Activated T-cell treated with anti-CD3 and anti-CD28 coated beads, Interleukin-2, amount 50 U/mL, for 24 hours (primary cell): ENCODE measurements around the gene PERCC1.

ENCODE experiments used
- DNase-seq: peaks from one replicate; pipeline ENCODE4 v3.0.0-alpha.2; 2020
- H3K27ac Mint-ChIP-seq: 2 replicates; pipeline ENCODE4 v1.8.0; 2020; ENCODE audit warnings: mild to moderate bottlenecking, mixed read lengths
- H3K27me3 Mint-ChIP-seq: 2 replicates; pipeline ENCODE4 v1.8.0; 2020; ENCODE audit warnings: mixed read lengths
- H3K36me3 Mint-ChIP-seq: 2 replicates; pipeline ENCODE4 v1.8.0; 2020; ENCODE audit warnings: low read depth, mixed read lengths
- H3K4me1 Mint-ChIP-seq: 2 replicates; pipeline ENCODE4 v1.8.0; 2020; ENCODE audit warnings: low read depth, mixed read lengths
- H3K4me3 Mint-ChIP-seq: 2 replicates; pipeline ENCODE4 v1.8.0; 2020; ENCODE audit warnings: mild to moderate bottlenecking, moderate library complexity, mixed read lengths
- H3K9me3 Mint-ChIP-seq: 2 replicates; pipeline ENCODE4 v1.8.0; 2020; ENCODE audit warnings: mixed read lengths

The PERCC1 gene

DNA sequence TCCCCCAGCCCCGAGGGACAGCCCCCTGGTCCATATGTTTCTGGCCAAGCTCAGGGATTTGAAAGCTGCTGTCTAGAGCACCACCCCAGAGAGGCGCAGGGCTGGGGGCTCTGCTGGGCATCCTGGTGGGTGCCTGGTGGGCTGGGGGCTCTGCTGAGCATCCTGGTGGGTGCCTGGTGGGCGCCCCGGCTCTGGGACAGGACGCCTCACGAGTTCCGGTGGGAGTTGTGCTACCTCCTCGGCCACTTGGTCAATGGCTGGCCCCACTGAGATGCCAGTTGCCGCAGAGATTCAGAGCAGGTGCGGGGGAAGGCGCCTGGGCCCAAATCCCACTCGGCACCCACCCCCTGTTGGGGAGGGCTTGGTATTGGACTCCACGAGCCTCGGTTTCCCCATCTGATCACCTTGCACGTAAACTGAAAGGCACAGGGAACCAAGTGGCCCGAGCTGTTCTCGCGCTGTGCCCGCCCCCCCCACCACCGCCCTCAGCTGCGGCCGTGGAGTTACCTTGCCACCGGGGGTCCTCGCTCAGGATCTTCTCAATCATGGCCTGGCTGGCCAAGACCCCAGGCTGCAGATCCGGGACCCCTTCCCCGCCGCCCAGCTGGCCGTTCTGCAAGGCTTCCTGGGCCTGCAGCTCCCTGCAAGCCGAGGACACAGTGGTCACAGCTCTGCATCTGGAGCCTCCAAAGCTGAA, 29.7 kb upstream of the PERCC1 start:
- no peak overlapping the region for H3K27ac Mint-ChIP-seq
- no peaks in the 10 kb centered on the region for H3K4me1 Mint-ChIP-seq
- DNase-seq: no peak
- H3K4me3 Mint-ChIP-seq: no peak overlapping the region
- H3K9me3 Mint-ChIP-seq: no peaks in the 10 kb centered on the region
- no peaks in the 10 kb centered on the region for H3K27me3 Mint-ChIP-seq
- H3K36me3 Mint-ChIP-seq: peaks cover 44% of the 10 kb centered on the region

DNA sequence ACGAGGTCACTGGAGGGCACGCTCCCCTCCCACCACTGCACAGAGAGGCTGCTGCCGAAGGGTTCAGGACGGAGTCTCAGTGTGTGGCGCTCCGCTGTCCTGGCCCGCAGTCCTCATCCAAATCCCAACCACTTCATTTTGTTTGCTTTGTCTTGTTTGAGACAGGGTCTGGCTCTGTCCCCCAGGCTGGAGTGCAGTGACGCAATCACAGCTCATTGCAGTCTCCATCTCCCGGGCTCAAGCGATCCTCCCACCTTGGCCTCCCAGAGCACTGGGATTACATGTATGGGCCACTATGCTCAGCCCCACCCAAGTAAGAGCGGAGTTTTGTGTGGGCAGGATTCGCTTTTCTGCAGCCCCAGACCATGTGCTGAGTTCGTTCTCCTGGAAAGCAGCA, 29.1 kb upstream of the PERCC1 start:
- H3K4me1 Mint-ChIP-seq: no peaks in the 10 kb centered on the region
- peaks cover 43% of the 10 kb centered on the region for H3K36me3 Mint-ChIP-seq
- no peak for DNase-seq
- no peaks in the 10 kb centered on the region for H3K9me3 Mint-ChIP-seq
- no peak overlapping the region for H3K4me3 Mint-ChIP-seq
- no peaks in the 10 kb centered on the region for H3K27me3 Mint-ChIP-seq
- no peak overlapping the region for H3K27ac Mint-ChIP-seq

DNA sequence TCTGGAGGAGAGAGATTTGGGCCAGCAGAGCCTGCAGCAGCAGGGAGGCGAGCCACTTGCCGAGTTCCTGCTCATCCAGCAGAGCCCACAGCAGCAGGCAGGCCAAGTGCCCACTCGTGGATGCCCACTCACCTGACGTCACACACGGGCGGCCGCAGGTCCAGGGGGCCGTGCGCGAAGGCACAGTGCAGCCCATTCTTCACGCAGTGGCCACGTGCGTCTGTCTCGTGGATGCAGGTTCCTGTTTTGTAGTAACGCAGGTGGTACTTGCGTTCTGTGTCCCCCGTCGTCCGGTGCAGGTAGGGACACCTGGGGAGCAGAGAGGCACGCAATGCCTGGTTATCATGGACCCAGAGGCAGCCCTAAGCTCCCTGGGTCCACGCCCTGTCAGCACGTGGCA, 27.8 kb upstream of the PERCC1 start:
- no peak for DNase-seq
- Mint-ChIP-seq H3K36me3 (peaks cover 43% of the 10 kb centered on the region), H3K4me1 (peaks cover 5% of the 10 kb centered on the region), H3K9me3 (no peaks in the 10 kb centered on the region), H3K4me3 (no peak overlapping the region), H3K27ac (no peak overlapping the region), H3K27me3 (no peaks in the 10 kb centered on the region)

DNA sequence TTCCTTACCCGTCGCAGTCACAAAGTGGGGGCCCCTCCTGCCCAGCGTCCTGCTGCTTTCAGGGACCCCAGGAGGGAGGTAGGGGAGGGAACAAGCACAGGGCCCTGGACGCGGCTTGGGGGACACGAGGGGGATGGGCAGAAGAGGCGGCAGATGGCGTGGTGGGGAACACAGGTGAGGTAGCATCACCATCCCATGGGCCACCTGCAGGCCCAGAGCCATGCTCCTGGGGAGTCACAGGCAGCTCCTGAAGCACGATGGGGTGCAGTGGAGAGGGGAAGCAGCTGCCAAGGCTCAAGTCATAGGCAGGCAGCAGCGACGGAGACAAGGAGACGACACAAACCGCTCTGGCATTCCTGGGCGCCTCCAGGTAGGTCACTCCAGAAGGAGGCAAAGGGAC, 27.1 kb upstream of the PERCC1 start:
- Mint-ChIP-seq H3K27ac (no peak overlapping the region), H3K4me1 (peaks cover 9% of the 10 kb centered on the region), H3K9me3 (no peaks in the 10 kb centered on the region), H3K4me3 (no peak overlapping the region), H3K36me3 (peaks cover 36% of the 10 kb centered on the region), H3K27me3 (no peaks in the 10 kb centered on the region)
- no peak for DNase-seq

DNA sequence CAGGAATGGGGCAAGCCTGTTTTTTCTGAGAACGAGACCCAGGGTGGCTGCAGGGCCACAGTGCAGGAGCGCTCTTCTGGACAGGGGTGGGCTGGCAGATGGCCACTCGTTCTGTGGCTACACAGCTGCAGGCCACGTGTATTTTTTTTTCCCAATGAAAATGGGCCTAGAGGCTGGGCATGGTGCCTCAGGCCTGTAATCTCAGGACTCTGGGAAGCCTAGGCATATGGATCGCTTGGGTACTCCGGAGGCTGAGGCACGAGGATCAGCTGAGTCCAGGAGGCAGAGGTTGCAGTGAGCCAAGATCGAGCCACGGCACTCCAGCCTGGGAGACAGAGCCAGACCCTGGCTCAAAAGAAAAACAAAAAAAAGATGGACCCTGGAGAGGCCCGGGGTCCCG, 23.1 kb upstream of the PERCC1 start:
- H3K27ac Mint-ChIP-seq: peak overlapping the region; percentile 79
- peaks cover 26% of the 10 kb centered on the region for H3K36me3 Mint-ChIP-seq
- H3K27me3 Mint-ChIP-seq: no peaks in the 10 kb centered on the region
- H3K9me3 Mint-ChIP-seq: no peaks in the 10 kb centered on the region
- H3K4me3 Mint-ChIP-seq: peak overlapping the region; percentile 77
- H3K4me1 Mint-ChIP-seq: peaks cover 28% of the 10 kb centered on the region
- no peak for DNase-seq

DNA sequence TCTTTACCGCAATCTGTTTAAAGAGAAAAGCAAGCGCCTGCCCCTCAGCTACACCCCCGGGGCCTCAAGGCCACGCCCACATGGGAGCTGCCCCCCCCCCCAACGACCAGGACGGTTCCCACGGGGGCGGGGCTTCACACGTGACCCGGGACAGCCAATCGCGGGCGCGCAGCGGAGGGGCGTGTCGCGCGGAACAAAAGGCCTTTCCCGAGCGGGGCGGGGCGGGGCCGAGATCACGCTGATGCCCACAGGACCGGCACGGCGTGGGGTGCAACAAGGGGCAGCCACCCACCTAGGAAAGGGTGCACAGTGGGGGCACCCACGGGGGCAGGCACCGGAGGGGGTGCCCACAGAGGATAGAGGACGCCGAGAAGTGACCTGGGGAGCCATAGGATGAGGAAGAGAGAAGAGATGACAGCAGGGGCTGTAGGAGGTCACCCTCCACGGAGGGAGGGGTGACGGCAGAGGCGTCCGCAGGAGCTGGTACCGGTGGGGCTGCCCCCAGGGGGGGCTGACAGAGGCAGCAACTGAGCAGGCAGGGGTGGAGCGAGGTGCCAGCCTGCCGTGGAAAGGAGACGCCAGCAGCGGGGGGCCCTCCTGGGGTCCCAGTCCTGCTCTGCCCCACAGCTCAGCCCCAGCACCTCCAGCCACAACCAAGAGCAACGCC, 22.6 kb upstream of the PERCC1 start:
- DNase-seq: peak; percentile 99
- peak overlapping the region; percentile 79 for H3K27ac Mint-ChIP-seq
- H3K4me3 Mint-ChIP-seq: peak overlapping the region; percentile 77
- H3K36me3 Mint-ChIP-seq: peaks cover 25% of the 10 kb centered on the region
- peaks cover 29% of the 10 kb centered on the region for H3K4me1 Mint-ChIP-seq
- H3K27me3 Mint-ChIP-seq: no peaks in the 10 kb centered on the region
- H3K9me3 Mint-ChIP-seq: no peaks in the 10 kb centered on the region

DNA sequence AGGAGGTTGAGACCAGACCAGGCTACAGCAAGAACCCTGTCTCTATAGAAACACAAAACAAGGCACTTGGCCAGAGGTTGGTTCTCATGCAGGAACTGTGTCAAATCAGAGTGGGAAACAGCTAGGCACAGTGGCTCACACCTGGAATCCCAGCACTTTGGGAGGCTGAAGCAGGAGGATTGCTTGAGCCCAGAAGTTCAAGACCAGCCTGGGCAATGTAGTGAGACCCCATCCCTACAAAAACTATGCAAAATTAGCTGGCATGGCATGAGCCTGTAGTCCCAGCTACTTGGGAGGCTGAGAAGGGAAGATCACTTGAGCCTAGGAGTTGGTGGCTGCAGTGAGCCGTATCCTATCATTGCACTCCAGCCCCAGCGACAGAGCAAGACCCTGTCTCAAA, 18.0 kb upstream of the PERCC1 start:
- peaks cover 40% of the 10 kb centered on the region for H3K4me1 Mint-ChIP-seq
- no peak for DNase-seq
- no peaks in the 10 kb centered on the region for H3K9me3 Mint-ChIP-seq
- peak overlapping the region; percentile 33 for H3K27ac Mint-ChIP-seq
- H3K27me3 Mint-ChIP-seq: no peaks in the 10 kb centered on the region
- peaks cover 28% of the 10 kb centered on the region for H3K36me3 Mint-ChIP-seq
- peak overlapping the region; percentile 83 for H3K4me3 Mint-ChIP-seq

DNA sequence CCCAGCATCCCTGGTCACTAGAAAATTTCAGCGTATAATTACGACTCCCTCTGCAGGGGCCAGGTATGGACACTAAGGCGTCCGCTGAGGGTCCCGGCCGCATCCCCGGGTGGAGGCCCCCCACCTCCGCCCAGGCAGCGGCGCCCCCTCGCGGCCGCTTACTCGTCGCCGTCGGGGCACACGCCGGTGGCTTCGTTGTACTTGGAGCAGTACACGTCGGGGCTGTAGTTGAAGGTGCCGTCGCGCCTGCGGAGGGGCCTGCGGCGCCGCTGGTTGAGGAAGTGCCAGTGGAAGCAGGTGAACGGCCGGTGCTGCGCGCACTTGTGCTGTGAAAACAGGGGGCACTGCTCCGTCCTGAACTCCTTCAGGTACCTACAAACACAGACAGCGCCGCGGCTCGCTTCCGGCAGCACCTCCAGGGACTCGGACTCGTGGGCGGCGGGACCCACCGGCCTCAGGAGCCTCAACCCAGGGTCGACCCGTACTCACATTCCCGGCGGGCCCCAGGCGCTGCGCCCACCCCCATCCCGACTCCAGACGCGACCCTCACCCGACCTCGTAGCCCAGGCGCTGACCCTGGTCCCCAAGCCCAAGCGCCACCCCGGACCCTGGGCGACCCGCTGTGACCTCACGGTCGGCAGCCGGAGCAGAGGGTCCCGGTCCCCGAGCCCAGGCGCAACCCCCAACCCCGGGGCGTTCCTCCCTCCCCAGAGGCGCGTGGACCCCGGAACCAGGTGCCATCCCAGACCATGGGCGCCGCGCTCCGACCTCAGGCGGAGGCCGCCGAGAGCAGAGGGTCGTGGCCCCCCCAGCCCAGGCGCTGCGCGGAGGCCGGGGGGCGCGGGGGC, 17.0 kb upstream of the PERCC1 start:
- H3K27ac Mint-ChIP-seq: peak overlapping the region; percentile 92
- H3K4me1 Mint-ChIP-seq: peaks cover 42% of the 10 kb centered on the region
- DNase-seq: peak; percentile 81
- H3K36me3 Mint-ChIP-seq: peaks cover 39% of the 10 kb centered on the region
- H3K9me3 Mint-ChIP-seq: no peaks in the 10 kb centered on the region
- H3K4me3 Mint-ChIP-seq: peak overlapping the region; percentile 83
- H3K27me3 Mint-ChIP-seq: no peaks in the 10 kb centered on the region

DNA sequence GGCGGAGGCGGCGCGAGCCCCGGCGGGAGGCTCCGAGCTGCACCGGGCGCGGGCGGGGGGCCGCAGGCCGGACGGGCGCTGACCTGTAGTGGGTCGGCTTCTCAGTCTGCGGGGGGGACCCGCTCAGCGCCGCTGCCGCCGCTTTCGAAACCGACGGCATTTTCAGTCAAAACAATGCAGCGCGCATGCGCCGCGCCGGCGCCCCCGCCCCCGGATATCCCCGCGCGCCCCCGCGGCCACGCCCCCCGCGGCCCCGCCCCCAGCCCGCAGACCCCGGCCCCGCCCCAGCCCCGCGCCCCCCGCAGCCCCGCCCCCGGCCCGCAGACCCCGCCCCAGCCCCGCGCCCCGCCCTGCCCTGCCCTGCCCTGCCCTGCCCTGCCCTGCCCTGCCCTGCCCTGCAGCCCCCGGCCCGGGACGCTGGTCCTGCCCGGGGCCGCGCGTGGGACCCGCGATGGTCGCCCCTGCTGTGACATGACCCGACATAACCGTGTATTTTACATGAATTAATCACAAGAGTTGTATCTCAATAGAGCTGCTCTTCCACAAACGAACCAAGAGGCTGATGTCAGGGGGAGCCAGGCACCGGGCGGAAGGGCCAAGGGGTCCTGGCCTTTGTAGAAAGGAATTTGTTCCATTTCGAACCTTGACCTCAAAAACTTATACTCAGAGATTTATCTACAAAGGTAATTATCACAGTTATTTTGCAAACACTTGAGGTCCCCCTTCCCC, 16.2 kb upstream of the PERCC1 start, which contains the start of gene UNKL:
Gene UNKL (minus strand): TSS at position 173 of the 729 bp plus-strand sequence. CDS start 13 bp downstream, at position 160.
- DNase-seq: peak; percentile 87
- peak within 1 kb of the TSS; percentile 92 for H3K27ac Mint-ChIP-seq
- peaks cover 43% of the 10 kb centered on the region for H3K4me1 Mint-ChIP-seq
- peak within 1 kb of the TSS; percentile 83 for H3K4me3 Mint-ChIP-seq
- no peaks in the 10 kb centered on the region for H3K27me3 Mint-ChIP-seq
- H3K9me3 Mint-ChIP-seq: no peaks in the 10 kb centered on the region
- peaks cover 45% of the 10 kb centered on the region for H3K36me3 Mint-ChIP-seq

DNA sequence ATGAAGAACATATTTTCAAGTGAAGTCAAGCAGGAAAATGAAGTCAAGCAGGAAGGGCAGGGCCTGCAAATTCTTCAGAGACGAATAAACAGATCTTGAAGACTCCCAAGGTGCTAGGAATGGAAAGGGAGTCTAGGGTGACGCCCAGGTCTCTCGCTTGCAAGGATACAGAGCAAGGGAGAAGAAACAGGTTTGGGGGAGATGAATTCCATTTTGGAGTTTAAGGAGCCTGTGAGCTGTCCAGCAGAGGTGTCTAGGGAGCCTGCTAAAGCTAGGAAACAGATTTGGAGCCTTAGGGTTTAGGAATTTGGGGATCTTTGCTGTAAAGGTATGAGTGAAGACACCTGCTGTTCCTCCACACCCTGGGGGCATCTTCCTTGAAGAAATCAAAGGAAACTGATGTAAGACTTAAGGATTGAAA, 14.3 kb upstream of the PERCC1 start:
- H3K36me3 Mint-ChIP-seq: peaks cover 51% of the 10 kb centered on the region
- no peak overlapping the region for H3K4me3 Mint-ChIP-seq
- no peaks in the 10 kb centered on the region for H3K27me3 Mint-ChIP-seq
- no peak for DNase-seq
- H3K27ac Mint-ChIP-seq: peak overlapping the region; percentile 57
- no peaks in the 10 kb centered on the region for H3K9me3 Mint-ChIP-seq
- peaks cover 42% of the 10 kb centered on the region for H3K4me1 Mint-ChIP-seq

DNA sequence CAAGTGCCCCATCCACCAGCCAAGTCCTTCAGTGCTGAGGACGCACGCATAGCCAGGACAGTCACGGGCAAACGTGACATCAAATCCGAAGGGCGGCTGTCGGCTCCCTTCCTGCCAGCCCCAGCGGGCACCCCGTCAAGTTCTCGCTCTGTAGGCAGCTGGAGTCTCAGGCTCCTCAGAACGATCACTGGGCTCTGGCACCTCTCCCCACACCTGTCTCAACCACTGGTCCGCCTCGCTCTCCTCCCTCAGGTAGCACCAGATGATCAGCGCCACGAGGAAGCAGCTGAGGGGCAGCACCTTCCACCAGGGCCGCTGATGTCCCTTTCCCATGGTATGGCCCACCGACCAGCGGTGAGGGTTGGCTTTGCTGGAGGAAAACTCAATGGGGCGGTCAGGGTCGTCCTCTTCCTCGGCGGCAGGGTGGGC, 10.8 kb upstream of the PERCC1 start:
- peaks cover 41% of the 10 kb centered on the region for H3K36me3 Mint-ChIP-seq
- no peaks in the 10 kb centered on the region for H3K27me3 Mint-ChIP-seq
- DNase-seq: no peak
- H3K4me3 Mint-ChIP-seq: peak overlapping the region; percentile 89
- peaks cover 2% of the 10 kb centered on the region for H3K9me3 Mint-ChIP-seq
- peaks cover 35% of the 10 kb centered on the region for H3K4me1 Mint-ChIP-seq
- H3K27ac Mint-ChIP-seq: peak overlapping the region; percentile 98

DNA sequence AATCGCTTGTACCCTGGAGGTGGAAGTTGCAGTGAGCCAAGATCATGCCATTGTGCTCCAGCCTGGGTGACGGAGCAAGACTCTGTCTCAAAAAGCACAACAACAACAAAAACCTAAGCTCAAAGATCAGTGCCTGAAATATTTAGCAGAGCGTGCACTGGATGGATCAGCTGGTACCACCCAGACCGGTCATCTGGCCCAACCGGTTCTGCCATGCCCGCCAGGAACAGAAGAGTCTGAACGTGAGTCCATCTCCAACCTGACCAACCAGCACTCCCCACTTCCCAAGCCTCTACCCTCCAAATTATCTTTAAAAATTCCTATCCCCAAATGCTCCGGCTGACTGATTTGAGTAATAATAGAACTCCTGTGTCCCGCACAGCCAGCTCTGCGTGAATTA, 8.8 kb upstream of the PERCC1 start:
- Mint-ChIP-seq H3K9me3 (peaks cover 2% of the 10 kb centered on the region), H3K4me1 (peaks cover 28% of the 10 kb centered on the region), H3K4me3 (peak overlapping the region; percentile 89), H3K36me3 (peaks cover 33% of the 10 kb centered on the region), H3K27me3 (no peaks in the 10 kb centered on the region), H3K27ac (peak overlapping the region; percentile 98)
- no peak for DNase-seq

DNA sequence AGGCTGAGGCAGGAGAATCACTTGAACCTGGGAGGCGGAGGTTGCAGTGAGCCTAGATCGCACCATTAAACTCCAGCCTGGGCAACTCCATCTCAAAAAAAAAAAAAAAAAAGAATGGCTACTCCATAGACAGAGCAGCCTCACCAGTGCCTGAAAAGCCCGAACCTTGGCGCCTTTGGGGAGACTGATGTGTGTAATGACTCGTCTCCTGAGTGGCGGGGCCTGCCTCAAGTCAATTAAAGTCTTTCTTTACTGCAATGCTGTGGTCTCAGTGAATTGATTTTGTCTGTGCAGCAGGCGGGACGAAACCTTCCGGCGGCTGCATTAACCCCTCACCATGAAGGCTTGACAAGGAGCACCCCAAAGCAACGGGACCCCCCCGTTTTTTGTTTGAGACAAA, 6.8 kb upstream of the PERCC1 start:
- peaks cover 16% of the 10 kb centered on the region for H3K4me1 Mint-ChIP-seq
- no peaks in the 10 kb centered on the region for H3K27me3 Mint-ChIP-seq
- no peak overlapping the region for H3K27ac Mint-ChIP-seq
- DNase-seq: no peak
- no peak overlapping the region for H3K4me3 Mint-ChIP-seq
- peaks cover 2% of the 10 kb centered on the region for H3K9me3 Mint-ChIP-seq
- H3K36me3 Mint-ChIP-seq: peaks cover 17% of the 10 kb centered on the region
